Kidney (tissue), 14 donors: ENCODE results near the gene FOLR2. TPM values are rescaled to one million over a fixed set of nuclear protein-coding genes. Genes with fewer than 3 reads are reported as not detected.

ENCODE experiments used
- DNase-seq, 5 donors: peaks; one replicate each; pipeline ENCODE4 v3.0.0-alpha.2; 2013 to 2020
- FAIRE-seq: peaks from 2 replicates; lab custom pipeline; 2012; peaks lifted over from hg19 to GRCh38; lab: Jason Lieb, UNC
- H3K27ac ChIP-seq, 2 donors: one replicate each; pipeline ENCODE4 v1.7.0; 2013; ENCODE audit warnings: low read depth in 2 of 2, low read length in 2 of 2, inconsistent platforms in 1 of 2
- H3K27me3 ChIP-seq: one replicate; pipeline ENCODE4 v1.7.1; 2013; ENCODE audit warnings: low read length, inconsistent platforms; ENCODE audit not compliant: control insufficient read depth, insufficient read depth
- H3K36me3 ChIP-seq, 3 donors: one replicate each; pipeline versions ENCODE4 v1.7.0 to v1.7.1; 2013; ENCODE audit warnings: low read length in 3 of 3, control low read depth in 1 of 3, inconsistent platforms in 1 of 3; ENCODE audit not compliant: insufficient read depth in 3 of 3, control insufficient read depth in 2 of 3
- H3K4me1 ChIP-seq, 3 donors: one replicate each; pipeline versions ENCODE4 v1.7.0 to v1.7.1; 2013; ENCODE audit warnings: low read length in 3 of 3, inconsistent platforms in 1 of 3, low read depth in 1 of 3; ENCODE audit not compliant: control insufficient read depth in 2 of 3, insufficient read depth in 2 of 3
- H3K4me3 ChIP-seq, 3 donors: one replicate each; pipeline versions ENCODE4 v1.7.0 to v1.8.1; 2013; ENCODE audit warnings: low read length in 3 of 3, control low read depth in 1 of 3, inconsistent platforms in 1 of 3
- H3K9ac ChIP-seq, 3 donors: one replicate each; pipeline versions ENCODE4 v1.7.0 to v1.7.1; 2013; ENCODE audit warnings: low read length in 3 of 3, control low read depth in 1 of 3, inconsistent platforms in 1 of 3
- H3K9me3 ChIP-seq, 3 donors: one replicate each; pipeline versions ENCODE4 v1.7.0 to v1.7.1; 2013; ENCODE audit warnings: low read length in 3 of 3, control low read depth in 1 of 3, inconsistent platforms in 1 of 3; ENCODE audit not compliant: control insufficient read depth in 2 of 3, insufficient read depth in 1 of 3
- CTCF ChIP-seq: IDR thresholded peaks from 3 replicates; pipeline ENCODE4 v1.5.1; 2012; ENCODE audit warnings: mild to moderate bottlenecking, moderate library complexity, borderline replicate concordance; ENCODE audit not compliant: insufficient read depth; ENCODE audit errors: extremely low read depth
- intact Hi-C: fragments of 100-400 bp; cut with DNase I; formaldehyde crosslinking; loops from one replicate; pipeline ENCODE4 v1.11.1; 2022
- polyA plus RNA-seq: library from polyadenylated mRNA; stranded (reverse); fragments of 350-450 nt; fragmentation: Illumina TruSeq; extraction: RNeasy Lipid Tissue Mini Kit (QIAGEN cat#74804); gene quantifications from one replicate; pipeline ENCODE4 v1.2.3, GENCODE V29; 2014; ENCODE audit warnings: low read depth, low replicate concordance; ENCODE audit not compliant: insufficient read depth
- total RNA-seq: library from RNA; stranded (reverse); fragmentation: NEBNext Ultra II Directional; extraction: Animal tissue kit (Norgen Biotek cat#: 25700); gene quantifications from one replicate; pipeline ENCODE4 v1.2.1, GENCODE V29; 2021
- donor health status: control.
- donor health status: control.
- donor health status: control.
- donor health status: control.
- donor health status: control.
- donor health status: DM: yes; HTN: yes; CAD: no.
- donor health status: Normal renal cell carcinoma (clear cell type).

FOLR2 gene
- total and polyA plus RNA-seq, 2 donors from 2014 or later: 16.8 to 31.9 TPM

GRCh38 chr11:72225411-72225951 is 8.9 kb downstream of the FOLR2 start:
- H3K27ac ChIP-seq: peak overlapping the region; percentile 2 to 43
- peaks cover 0 to 19% (median 16%) of the 10 kb centered on the region in 3 donors for H3K4me1 ChIP-seq
- H3K9ac ChIP-seq: peak overlapping the region in 2 of 3 donors; percentile 58 to 69
- peak overlapping the region; percentile 17 to 94 (median 54) for H3K4me3 ChIP-seq
- TF ChIP-seq CTCF: no peak
- intact Hi-C loops: no loop called here
- no peaks in the 10 kb centered on the region for H3K9me3 ChIP-seq
- FAIRE-seq: no peak
- peaks cover 0 to 22% (median 16%) of the 10 kb centered on the region in 3 donors for H3K36me3 ChIP-seq
- no peaks in the 10 kb centered on the region for H3K27me3 ChIP-seq
- DNase-seq: peak in 2 of 5 donors; percentile 10 to 28

- H3K27ac ChIP-seq: no peak overlapping the region
- no peak for FAIRE-seq
- no peaks in the 10 kb centered on the region for H3K27me3 ChIP-seq
- peaks cover 5 to 34% (median 25%) of the 10 kb centered on the region in 3 donors for H3K36me3 ChIP-seq
- H3K9me3 ChIP-seq: no peaks in the 10 kb centered on the region
- DNase-seq: peak in 1 of 5 donors; percentile 43
- H3K4me1 ChIP-seq: peaks cover 0 to 19% (median 13%) of the 10 kb centered on the region in 3 donors
- TF ChIP-seq CTCF: no peak
- H3K9ac ChIP-seq: no peak overlapping the region
- H3K4me3 ChIP-seq: no peak overlapping the region
- intact Hi-C loops: no loop called here
Measured at GRCh38 chr11:72226701-72227100, 10.1 kb downstream of the FOLR2 start.

- no peak overlapping the region for H3K4me3 ChIP-seq
- FAIRE-seq (no peak), DNase-seq (peak in 2 of 5 donors; percentile 6 to 60)
- peaks cover 5 to 43% (median 29%) of the 10 kb centered on the region in 3 donors for H3K36me3 ChIP-seq
- H3K27me3 ChIP-seq: no peaks in the 10 kb centered on the region
- H3K4me1 ChIP-seq: peaks cover 0 to 15% (median 7%) of the 10 kb centered on the region in 3 donors
- no peak overlapping the region for H3K27ac ChIP-seq
- intact Hi-C loops: no loop called here
- H3K9me3 ChIP-seq: no peaks in the 10 kb centered on the region
- no peak overlapping the region for H3K9ac ChIP-seq
- no peak for TF ChIP-seq CTCF
Measured at GRCh38 chr11:72227316-72228228, 11.0 kb downstream of the FOLR2 start.
